Measurements from ENCODE around the gene KIF1A. TPM values are rescaled to one million over a fixed set of nuclear protein-coding genes. Genes with fewer than 3 reads are reported as not detected.

The KIF1A gene
- total RNA-seq, 1 donor from 2014 or later, result 48.9 TPM

- Mint-ChIP-seq H3K27me3 (ENCODE audit: low read depth) (peaks cover 1% of the 10 kb centered on the region), H3K4me3 (no peak overlapping the region), H3K27ac (no peak overlapping the region), H3K36me3 (no peaks in the 10 kb centered on the region), H3K9me3 (peaks cover 6% of the 10 kb centered on the region), H3K4me1 (no peaks in the 10 kb centered on the region)
- TF ChIP-seq CTCF (IDR thresholded peaks at IDR 0.05; ENCODE audit: unreplicated experiment), result no peak
- no peak for DNase-seq (ENCODE audit: low spot score in 2 of 2, unreplicated experiment in 2 of 2)
Observed at GRCh38 chr2:240713071-240713927, 106.7 kb downstream of the KIF1A start.

- no peaks in the 10 kb centered on the region for H3K36me3 Mint-ChIP-seq
- peaks cover 2% of the 10 kb centered on the region for H3K27me3 Mint-ChIP-seq (ENCODE audit: low read depth)
- DNase-seq (ENCODE audit: low spot score in 2 of 2, unreplicated experiment in 2 of 2), result no peak
- no peak overlapping the region for H3K4me3 Mint-ChIP-seq
- H3K4me1 Mint-ChIP-seq, result peaks cover 10% of the 10 kb centered on the region
- H3K9me3 Mint-ChIP-seq, result peaks cover 7% of the 10 kb centered on the region
- no peak overlapping the region for H3K27ac Mint-ChIP-seq
- TF ChIP-seq CTCF (IDR thresholded peaks at IDR 0.05; ENCODE audit: unreplicated experiment), result no peak
Observed at GRCh38 chr2:240712121-240712520, 107.9 kb downstream of the KIF1A start.

GRCh38 chr2:240711701-240712100, 108.3 kb downstream of the KIF1A start:
- no peak overlapping the region for H3K27ac Mint-ChIP-seq
- no peak for TF ChIP-seq CTCF (IDR thresholded peaks at IDR 0.05; ENCODE audit: unreplicated experiment)
- peaks cover 7% of the 10 kb centered on the region for H3K9me3 Mint-ChIP-seq
- H3K4me3 Mint-ChIP-seq, result no peak overlapping the region
- H3K4me1 Mint-ChIP-seq, result peaks cover 14% of the 10 kb centered on the region
- peaks cover 2% of the 10 kb centered on the region for H3K27me3 Mint-ChIP-seq (ENCODE audit: low read depth)
- no peak for DNase-seq (ENCODE audit: low spot score in 2 of 2, unreplicated experiment in 2 of 2)
- no peaks in the 10 kb centered on the region for H3K36me3 Mint-ChIP-seq

GRCh38 chr2:240711296-240711695, 108.7 kb downstream of the KIF1A start:
- DNase-seq (ENCODE audit: low spot score in 2 of 2, unreplicated experiment in 2 of 2), result no peak
- Mint-ChIP-seq H3K4me3 (no peak overlapping the region), H3K4me1 (peaks cover 14% of the 10 kb centered on the region), H3K27me3 (ENCODE audit: low read depth) (peaks cover 2% of the 10 kb centered on the region), H3K36me3 (no peaks in the 10 kb centered on the region), H3K27ac (no peak overlapping the region), H3K9me3 (peaks cover 7% of the 10 kb centered on the region)
- TF ChIP-seq CTCF (IDR thresholded peaks at IDR 0.05; ENCODE audit: unreplicated experiment), result no peak

- no peak for TF ChIP-seq CTCF (IDR thresholded peaks at IDR 0.05; ENCODE audit: unreplicated experiment)
- H3K4me1 Mint-ChIP-seq, result peaks cover 14% of the 10 kb centered on the region
- no peak overlapping the region for H3K27ac Mint-ChIP-seq
- H3K9me3 Mint-ChIP-seq, result peaks cover 7% of the 10 kb centered on the region
- no peak overlapping the region for H3K4me3 Mint-ChIP-seq
- DNase-seq (ENCODE audit: low spot score in 2 of 2, unreplicated experiment in 2 of 2), result no peak
- H3K27me3 Mint-ChIP-seq (ENCODE audit: low read depth), result peaks cover 9% of the 10 kb centered on the region
- H3K36me3 Mint-ChIP-seq, result no peaks in the 10 kb centered on the region
Observed at GRCh38 chr2:240708457-240708856, 111.6 kb downstream of the KIF1A start.

Measured in mesothelial cell of epicardium (in vitro differentiated cells).